NCI-H1436 (cell line): ENCODE data around the gene GBX2.

Experiments used
- DNase-seq: peaks from one replicate; lab custom pipeline; 2025; lab: John Stamatoyannopoulos, UW

GBX2 gene

GRCh38 chr2:236168110-236169080, at the start of gene GBX2:
Gene GBX2 (minus strand): TSS chr2:236168386. CDS start chr2:236167971, 415 bp downstream.
- DNase-seq = peak; percentile 78

GRCh38 chr2:236217926-236218325, 49.7 kb upstream of the GBX2 start:
- DNase-seq = no peak

- DNase-seq = no peak
These were observed 48.5 kb upstream of the GBX2 start for GRCh38 chr2:236216711-236217110.

- no peak for DNase-seq
These were observed 47.7 kb upstream of the GBX2 start for GRCh38 chr2:236215761-236216333.

GRCh38 chr2:236215196-236215595, 47.0 kb upstream of the GBX2 start:
- DNase-seq = no peak

- no peak for DNase-seq
These were observed 46.3 kb upstream of the GBX2 start for GRCh38 chr2:236214376-236214995.

- no peak for DNase-seq
These were observed 43.1 kb upstream of the GBX2 start for GRCh38 chr2:236211296-236211695.

- no peak for DNase-seq
These were observed 42.4 kb upstream of the GBX2 start for GRCh38 chr2:236210536-236210935.

- DNase-seq = no peak
These were observed 41.8 kb upstream of the GBX2 start for GRCh38 chr2:236209996-236210395.

GRCh38 chr2:236209535-236209934, 41.3 kb upstream of the GBX2 start:
- no peak for DNase-seq

- DNase-seq = no peak
These were observed 40.1 kb upstream of the GBX2 start for GRCh38 chr2:236208019-236208926.

GRCh38 chr2:236207472-236207871, 39.3 kb upstream of the GBX2 start:
- no peak for DNase-seq

- no peak for DNase-seq
These were observed 37.9 kb upstream of the GBX2 start for GRCh38 chr2:236205867-236206645.

- no peak for DNase-seq
These were observed 36.8 kb upstream of the GBX2 start for GRCh38 chr2:236204953-236205352.

- DNase-seq = no peak
These were observed 32.2 kb upstream of the GBX2 start for GRCh38 chr2:236200378-236200777.

- no peak for DNase-seq
These were observed 28.2 kb upstream of the GBX2 start for GRCh38 chr2:236196366-236196765.

- DNase-seq = no peak
These were observed 27.5 kb upstream of the GBX2 start for GRCh38 chr2:236195726-236196125.

GRCh38 chr2:236194786-236195185, 26.6 kb upstream of the GBX2 start:
- no peak for DNase-seq

GRCh38 chr2:236193026-236193425, 24.8 kb upstream of the GBX2 start:
- DNase-seq = no peak

- no peak for DNase-seq
These were observed 22.5 kb upstream of the GBX2 start for GRCh38 chr2:236190674-236191073.

- DNase-seq = no peak
These were observed 16.5 kb upstream of the GBX2 start for GRCh38 chr2:236184701-236185100.
